ENCODE data around the gene ANO8. TPM values are rescaled to one million over a fixed set of nuclear protein-coding genes. Genes with fewer than 3 reads are reported as not detected.

ANO8 gene
- total and polyA plus RNA-seq, 2 of the 13 experiments (the other 11 are each of a cell fraction or from before 2014, with no cell fraction given): 1.8 to 3.5 TPM

- TF ChIP-seq NFAT5 (CRISPR knock-in tag; IDR thresholded peaks at IDR 0.05) (no peak), NCOA2 (CRISPR knock-in tag; IDR thresholded peaks at IDR 0.05) (no peak), ATF1 (CRISPR knock-in tag; IDR thresholded peaks at IDR 0.05) (peak; percentile 26; the same call in 1 of the 2 replicates), CREBL2 (CRISPR knock-in tag; IDR thresholded peaks at IDR 0.05; ENCODE audit: borderline replicate concordance) (no peak), ATF7 (IDR thresholded peaks at IDR 0.05) (no peak), ATF7 (CRISPR knock-in tag; IDR thresholded peaks at IDR 0.05) (no peak), ZKSCAN8 (CRISPR knock-in tag; IDR thresholded peaks at IDR 0.05; ENCODE audit: borderline replicate concordance) (no peak), ZNF788 (CRISPR knock-in tag; IDR thresholded peaks at IDR 0.05; ENCODE audit: borderline replicate concordance) (no peak), ZNF296 (CRISPR knock-in tag; conservative IDR thresholded peaks at IDR 0.05) (peak; percentile 33; the same call in 1 of the 2 replicates), NR2C2 (CRISPR knock-in tag; IDR thresholded peaks at IDR 0.05; ENCODE audit: borderline replicate concordance) (peak; percentile 88), ZNF549 (CRISPR knock-in tag; IDR thresholded peaks at IDR 0.05) (no peak), MTF2 (CRISPR knock-in tag; IDR thresholded peaks at IDR 0.05; ENCODE audit: borderline replicate concordance) (peak; percentile 68; the same call in 1 of the 2 replicates), ELF3 (CRISPR knock-in tag; IDR thresholded peaks at IDR 0.05) (no peak), ZNF225 (CRISPR knock-in tag; IDR thresholded peaks at IDR 0.05) (no peak), ZNF512B (CRISPR knock-in tag; IDR thresholded peaks at IDR 0.05; ENCODE audit: borderline replicate concordance) (no peak), LCORL (IDR thresholded peaks at IDR 0.05) (no peak), LCORL (CRISPR knock-in tag; IDR thresholded peaks at IDR 0.05) (0 out of 2 replicates have a peak, but pooled peaks have one; percentile 43), MED8 (CRISPR knock-in tag; IDR thresholded peaks at IDR 0.05; ENCODE audit: insufficient replicate concordance) (no peak), HNF4A (CRISPR knock-in tag; IDR thresholded peaks at IDR 0.05) (no peak), PRDM10 (CRISPR knock-in tag; IDR thresholded peaks at IDR 0.05; ENCODE audit: low read depth) (no peak)
Observed at GRCh38 chr19:17309965-17310461, 24.6 kb downstream of the ANO8 start (continued).
